HG03175 (cell line): ENCODE measurements around the gene SNX7.

Experiments used
- ATAC-seq: cut with Tn5 transposase; IDR thresholded peaks from one replicate; pipeline ENCODE4 v1.9.1; 2021; ENCODE audit warnings: mild to moderate bottlenecking, moderate library complexity; ENCODE audit not compliant: unreplicated experiment

SNX7 gene

GRCh38 chr1:98696077-98696476 is 34.6 kb downstream of the SNX7 start:
- ATAC-seq = no peak

- ATAC-seq = no peak
These were observed 36.3 kb downstream of the SNX7 start for GRCh38 chr1:98697781-98698180.

GRCh38 chr1:98698625-98699024 is 37.1 kb downstream of the SNX7 start:
- no peak for ATAC-seq

- no peak for ATAC-seq
These were observed 38.7 kb downstream of the SNX7 start for GRCh38 chr1:98700228-98700627.

GRCh38 chr1:98702976-98703375 is 41.5 kb downstream of the SNX7 start:
- no peak for ATAC-seq

- no peak for ATAC-seq
These were observed 43.0 kb downstream of the SNX7 start for GRCh38 chr1:98704474-98704873.

GRCh38 chr1:98704971-98705370 is 43.5 kb downstream of the SNX7 start:
- ATAC-seq = no peak

- ATAC-seq = no peak
These were observed 44.1 kb downstream of the SNX7 start for GRCh38 chr1:98705591-98705990.

- no peak for ATAC-seq
These were observed 44.8 kb downstream of the SNX7 start for GRCh38 chr1:98706173-98706843.

GRCh38 chr1:98707556-98707955 is 46.0 kb downstream of the SNX7 start:
- no peak for ATAC-seq

- no peak for ATAC-seq
These were observed 48.4 kb downstream of the SNX7 start for GRCh38 chr1:98709906-98710305.

GRCh38 chr1:98723574-98723973 is 62.1 kb downstream of the SNX7 start:
- ATAC-seq = no peak

- ATAC-seq = no peak
These were observed 71.7 kb downstream of the SNX7 start for GRCh38 chr1:98732985-98733781.

- ATAC-seq = no peak
These were observed 72.2 kb downstream of the SNX7 start for GRCh38 chr1:98733782-98734112.

GRCh38 chr1:98735756-98736155 is 74.2 kb downstream of the SNX7 start:
- ATAC-seq = no peak

- no peak for ATAC-seq
These were observed 76.3 kb downstream of the SNX7 start for GRCh38 chr1:98737835-98738234.

GRCh38 chr1:98739762-98740161 is 78.2 kb downstream of the SNX7 start:
- ATAC-seq = no peak

GRCh38 chr1:98741164-98741563 is 79.6 kb downstream of the SNX7 start:
- no peak for ATAC-seq

- no peak for ATAC-seq
These were observed 87.7 kb downstream of the SNX7 start for GRCh38 chr1:98749152-98749756.

GRCh38 chr1:98754176-98754575 is 92.7 kb downstream of the SNX7 start:
- no peak for ATAC-seq

GRCh38 chr1:98761219-98761865 is 99.8 kb downstream of the SNX7 start:
- no peak for ATAC-seq
